WTC11 (cell line): Measurements from ENCODE around the gene RAC2. TPM values are rescaled to one million over a fixed set of nuclear protein-coding genes. Genes with fewer than 3 reads are reported as not detected.
A peak's percentile ranks its signal among the peaks of the same experiment; 100 is the strongest.

Experiments used
- ATAC-seq: fragments of 200-7000 bp; cut with Tn5 transposase; 2 replicates; pipeline ENCODE4 v1.10.0; 2021; ENCODE audit warnings: mild to moderate bottlenecking, moderate library complexity
- CTCF ChIA-PET: fragments of 300-600 bp; sonication (Branson Sonifier 250); formaldehyde crosslinking; loops from one replicate; lab custom pipeline; 2021; ENCODE audit warnings: antibody characterized with exemption; lab: Charles Lee
- POLR2A ChIA-PET: fragments of 350-600 bp; sonication (Branson Sonifier 250); formaldehyde crosslinking; loops from one replicate; lab custom pipeline; 2021; ENCODE audit warnings: antibody characterized with exemption; lab: Charles Lee
- DNase-seq: peaks from one replicate; pipeline ENCODE4 v3.0.0; 2021; ENCODE audit warnings: low spot score
- H3K27ac Mint-ChIP-seq: 2 replicates; pipeline ENCODE4 v1.8.0; 2021; ENCODE audit warnings: mixed read lengths
- H3K27me3 Mint-ChIP-seq: 2 replicates; pipeline ENCODE4 v1.8.0; 2021; ENCODE audit warnings: low read depth, mild to moderate bottlenecking, moderate library complexity, mixed read lengths
- H3K36me3 Mint-ChIP-seq: 2 replicates; pipeline ENCODE4 v1.8.0; 2021; ENCODE audit warnings: mixed read lengths
- H3K4me1 Mint-ChIP-seq: 2 replicates; pipeline ENCODE4 v1.8.0; 2022; ENCODE audit warnings: mixed read lengths
- H3K4me3 Mint-ChIP-seq: 2 replicates; pipeline ENCODE4 v1.8.0; 2021; ENCODE audit warnings: mild to moderate bottlenecking, moderate library complexity, mixed read lengths
- H3K9me3 Mint-ChIP-seq: 2 replicates; pipeline ENCODE4 v1.8.0; 2021; ENCODE audit warnings: mixed read lengths
- AR ChIP-seq: fragments of 250-450 bp; sonication (Bioruptor Pico); IDR thresholded peaks from 2 replicates; pipeline ENCODE4 v1.9.0; 2021; ENCODE audit warnings: mild to moderate bottlenecking
- ATF1 ChIP-seq: sonication (generic); formaldehyde crosslinking; IDR thresholded peaks from 2 replicates; pipeline ENCODE4 v1.8.1; 2023; ENCODE audit warnings: mild to moderate bottlenecking, moderate library complexity, missing genetic modification reagents
- ATF3 ChIP-seq: sonication (generic); formaldehyde crosslinking; conservative IDR thresholded peaks from 2 replicates; pipeline ENCODE4 v1.8.1; 2022; ENCODE audit warnings: mild to moderate bottlenecking, missing genetic modification reagents
- CBFB ChIP-seq: sonication (generic); formaldehyde crosslinking; IDR thresholded peaks from 2 replicates; pipeline ENCODE4 v1.8.1; 2022; ENCODE audit warnings: mild to moderate bottlenecking, low read depth, missing genetic modification reagents
- E2F5 ChIP-seq: sonication (generic); formaldehyde crosslinking; IDR thresholded peaks from 2 replicates; pipeline ENCODE4 v1.8.1; 2022; ENCODE audit warnings: mild to moderate bottlenecking, moderate library complexity, missing genetic modification reagents
- ELF4 ChIP-seq: sonication (generic); formaldehyde crosslinking; IDR thresholded peaks from 2 replicates; pipeline ENCODE4 v1.8.1; 2022; ENCODE audit warnings: low read depth, mild to moderate bottlenecking, moderate library complexity, missing genetic modification reagents
- EMX1 ChIP-seq: fragments of 250-450 bp; sonication (Bioruptor Pico); IDR thresholded peaks from 2 replicates; pipeline ENCODE4 v1.8.0; 2021; ENCODE audit warnings: mild to moderate bottlenecking
- ESRRA ChIP-seq: sonication (generic); formaldehyde crosslinking; IDR thresholded peaks from 2 replicates; pipeline ENCODE4 v1.8.1; 2022; ENCODE audit warnings: mild to moderate bottlenecking, missing genetic modification reagents, borderline replicate concordance
- GTF2I ChIP-seq: fragments of 250-450 bp; sonication (Bioruptor Pico); conservative IDR thresholded peaks from 2 replicates; pipeline ENCODE4 v1.4.0; 2021; ENCODE audit warnings: mild to moderate bottlenecking
- IRF1 ChIP-seq: sonication (generic); formaldehyde crosslinking; IDR thresholded peaks from 2 replicates; pipeline ENCODE4 v1.8.0; 2023; ENCODE audit warnings: missing genetic modification reagents
- MAX ChIP-seq: sonication (generic); formaldehyde crosslinking; IDR thresholded peaks from 2 replicates; pipeline ENCODE4 v1.8.0; 2022; ENCODE audit warnings: mild to moderate bottlenecking, missing genetic modification reagents
- MLX ChIP-seq: sonication (generic); formaldehyde crosslinking; IDR thresholded peaks from 2 replicates; pipeline ENCODE4 v1.8.1; 2023; ENCODE audit warnings: mild to moderate bottlenecking, missing genetic modification reagents, moderate library complexity
- NFATC4 ChIP-seq: fragments of 250-450 bp; sonication (Bioruptor Pico); IDR thresholded peaks from 2 replicates; pipeline ENCODE4 v1.9.0; 2021; ENCODE audit warnings: mild to moderate bottlenecking
- NR2C2 ChIP-seq: sonication (generic); formaldehyde crosslinking; IDR thresholded peaks from 2 replicates; pipeline ENCODE4 v1.8.0; 2022; ENCODE audit warnings: mild to moderate bottlenecking, missing genetic modification reagents
- PREB ChIP-seq: sonication (generic); formaldehyde crosslinking; IDR thresholded peaks from 2 replicates; pipeline ENCODE4 v1.8.1; 2022; ENCODE audit warnings: mild to moderate bottlenecking, missing genetic modification reagents, moderate library complexity, borderline replicate concordance
- PRRX2 ChIP-seq: fragments of 250-450 bp; sonication (Bioruptor Pico); IDR thresholded peaks from 2 replicates; pipeline ENCODE4 v1.8.0; 2021; ENCODE audit warnings: mild to moderate bottlenecking
- RELA ChIP-seq: sonication (generic); formaldehyde crosslinking; IDR thresholded peaks from 2 replicates; pipeline ENCODE4 v1.8.1; 2022; ENCODE audit warnings: missing genetic modification reagents, mild to moderate bottlenecking, borderline replicate concordance
- RORB ChIP-seq: fragments of 250-450 bp; sonication (Bioruptor Pico); IDR thresholded peaks from 2 replicates; pipeline ENCODE4 v1.9.0; 2021; ENCODE audit warnings: mild to moderate bottlenecking
- TCF7 ChIP-seq: sonication (generic); formaldehyde crosslinking; IDR thresholded peaks from 2 replicates; pipeline ENCODE4 v1.8.0; 2022; ENCODE audit warnings: mild to moderate bottlenecking, low read depth, missing genetic modification reagents, moderate library complexity
- TP53 ChIP-seq: sonication (generic); formaldehyde crosslinking; IDR thresholded peaks from 2 replicates; pipeline ENCODE4 v1.8.1; 2023; ENCODE audit warnings: mild to moderate bottlenecking, missing genetic modification reagents
- ZNF317 ChIP-seq: sonication (generic); formaldehyde crosslinking; IDR thresholded peaks from 2 replicates; pipeline ENCODE4 v1.8.1; 2023; ENCODE audit warnings: low read depth, mild to moderate bottlenecking, moderate library complexity, missing genetic modification reagents, borderline replicate concordance
- ZNF425 ChIP-seq: fragments of 250-450 bp; sonication (Bioruptor Pico); conservative IDR thresholded peaks from 2 replicates; pipeline ENCODE4 v1.9.0; 2021; ENCODE audit warnings: mild to moderate bottlenecking
- ZNF512 ChIP-seq: sonication (generic); formaldehyde crosslinking; IDR thresholded peaks from 2 replicates; pipeline ENCODE4 v1.8.1; 2022; ENCODE audit warnings: missing genetic modification reagents, borderline replicate concordance
- total RNA-seq: library from RNA; stranded (reverse); gene quantifications from 3 replicates; pipeline ENCODE4 v1.2.3, GENCODE V29; 2021

Gene RAC2
- total RNA-seq, 1 experiment from 2014 or later, result 3.6 TPM

GRCh38 chr22:37244922-37245722 is 1.1 kb upstream of the RAC2 start:
- Mint-ChIP-seq H3K4me3 (no peak overlapping the region), H3K36me3 (no peaks in the 10 kb centered on the region), H3K9me3 (no peaks in the 10 kb centered on the region), H3K27ac (no peak overlapping the region)
- 0 out of 2 replicates have a peak, but pooled peaks have one; percentile 13 for ATAC-seq
- POLR2A ChIA-PET, result interaction anchor here (0.6 kb wide), 1 partner anchor 1308 kb away, joined by 3 read pairs; no protein-coding TSS in a partner anchor
- TF ChIP-seq IRF1 (CRISPR knock-in tag) (no peak), AR (no peak), ZNF317 (no peak), CBFB (CRISPR knock-in tag) (no peak), TP53 (no peak), E2F5 (CRISPR knock-in tag) (no peak), PRRX2 (no peak), ESRRA (CRISPR knock-in tag) (no peak), GTF2I (no peak), ZNF512 (CRISPR knock-in tag) (no peak), NFATC4 (no peak), RORB (CRISPR knock-in tag) (no peak), NR2C2 (no peak)
- TF ChIP-seq, all 79 proteins: peak for 0
- H3K27me3 Mint-ChIP-seq, result no peaks in the 10 kb centered on the region
- CTCF ChIA-PET, result interaction anchor here (0.7 to 6.7 kb wide), 9 partner anchors 11 to 398 kb away, joined by 3 to 83 read pairs (median 4); no protein-coding TSS in a partner anchor
- DNase-seq, result no peak
- peaks cover 24% of the 10 kb centered on the region for H3K4me1 Mint-ChIP-seq

- H3K9me3 Mint-ChIP-seq, result no peaks in the 10 kb centered on the region
- ATAC-seq, result no peak
- H3K27me3 Mint-ChIP-seq, result no peaks in the 10 kb centered on the region; the same call in 1 of the 2 replicates
- ChIA-PET CTCF (interaction anchor here (0.8 to 6.7 kb wide), 5 partner anchors 17 to 245 kb away, joined by 3 to 83 read pairs (median 4); no protein-coding TSS in a partner anchor), POLR2A (no interaction called here)
- peaks cover 20% of the 10 kb centered on the region for H3K4me1 Mint-ChIP-seq
- H3K36me3 Mint-ChIP-seq, result no peaks in the 10 kb centered on the region
- no peak for DNase-seq
- peak overlapping the region; percentile 25; the same call in 1 of the 2 replicates for H3K4me3 Mint-ChIP-seq
- H3K27ac Mint-ChIP-seq, result no peak overlapping the region
- TF ChIP-seq RELA (CRISPR knock-in tag) (no peak), NFATC4 (no peak), ATF3 (CRISPR knock-in tag) (no peak), TCF7 (CRISPR knock-in tag) (no peak), PREB (CRISPR knock-in tag) (no peak), MLX (CRISPR knock-in tag) (no peak), ATF1 (no peak), ZNF425 (CRISPR knock-in tag) (no peak), MAX (CRISPR knock-in tag) (no peak), EMX1 (CRISPR knock-in tag) (no peak), ELF4 (no peak)
Observed at GRCh38 chr22:37243402-37244113, 511 bp downstream of the RAC2 start.
